Peyer's patch (tissue), 4 donors: ENCODE data around the gene IFNA16.
"Not testable (repeated sequence)": the region's sequence is repeated elsewhere in the genome, so short reads cannot be mapped to it uniquely, and the experiment has no call there.

Experiments used
- CTCF ChIP-seq, 6 experiments: fragments of 450-650 bp in 4 of 6; fragments of 200-600 bp in 2 of 6; sonication (generic) in 1 of 6; IDR thresholded peaks; one replicate each; pipeline ENCODE4 v1.5.1; 2017 to 2019; ENCODE audit warnings: antibody characterized with exemption in 6 of 6, mild to moderate bottlenecking in 3 of 6, moderate library complexity in 1 of 6
- POLR2A ChIP-seq, 2 donors: fragments of 450-650 bp; IDR thresholded peaks; one replicate each; pipeline ENCODE4 v1.5.1; 2017; ENCODE audit warnings: antibody characterized with exemption in 2 of 2, mild to moderate bottlenecking in 2 of 2, moderate library complexity in 2 of 2

- TF ChIP-seq CTCF, POLR2A (IDR thresholded peaks at IDR 0.05): not testable (repeated sequence)
Observed at GRCh38 chr9:21187487-21187886, 29.6 kb downstream of the IFNA16 start, which contains the start of gene IFNA4.
